SK-N-SH treated with all-trans-retinoic acid at 6 μM for 48 hours (cell line): ENCODE measurements around the gene FARP1.

Experiments
- ATAC-seq: fragments of 200-7000 bp; cut with Tn5 transposase; 3 replicates; pipeline ENCODE4 v1.9.1; 2020; ENCODE audit warnings: mild to moderate bottlenecking, moderate library complexity
- ARNTL ChIP-seq: fragments of 450-650 bp; formaldehyde crosslinking; IDR thresholded peaks from 2 replicates; pipeline ENCODE4 v1.5.0; 2020; ENCODE audit warnings: low read depth, mild to moderate bottlenecking, moderate library complexity, borderline replicate concordance
- BACH2 ChIP-seq: fragments of 250-450 bp; sonication (Bioruptor Pico); IDR thresholded peaks from 2 replicates; pipeline ENCODE4 v1.9.0; 2021; ENCODE audit warnings: mild to moderate bottlenecking, borderline replicate concordance
- CSDC2 ChIP-seq: fragments of 250-450 bp; sonication (Bioruptor Pico); IDR thresholded peaks from 2 replicates; pipeline ENCODE4 v1.5.0; 2020; ENCODE audit warnings: mild to moderate bottlenecking, moderate library complexity
- ESRRG ChIP-seq: fragments of 250-450 bp; sonication (Bioruptor Pico); IDR thresholded peaks from 2 replicates; pipeline ENCODE4 v1.6.1; 2021; ENCODE audit warnings: mild to moderate bottlenecking
- GLIS3 ChIP-seq: fragments of 250-450 bp; sonication (Bioruptor Pico); IDR thresholded peaks from 2 replicates; pipeline ENCODE4 v1.5.0; 2020; ENCODE audit warnings: mild to moderate bottlenecking, moderate library complexity
- ISL1 ChIP-seq: fragments of 250-450 bp; sonication (Bioruptor Pico); IDR thresholded peaks from 2 replicates; pipeline ENCODE4 v2.1.2; 2022; ENCODE audit warnings: mild to moderate bottlenecking, moderate library complexity
- OSR1 ChIP-seq: fragments of 250-450 bp; sonication (Bioruptor Pico); IDR thresholded peaks from 2 replicates; pipeline ENCODE4 v1.8.0; 2022; ENCODE audit warnings: moderate library complexity, mild to moderate bottlenecking, inconsistent platforms
- PPARA ChIP-seq: fragments of 250-450 bp; sonication (Bioruptor Pico); IDR thresholded peaks from 2 replicates; pipeline ENCODE4 v1.5.0; 2020; ENCODE audit warnings: mild to moderate bottlenecking, borderline replicate concordance
- RARB ChIP-seq: fragments of 250-450 bp; sonication (Bioruptor Pico); IDR thresholded peaks from 2 replicates; pipeline ENCODE4 v1.8.0; 2021; ENCODE audit warnings: mild to moderate bottlenecking, moderate library complexity
- SNAI2 ChIP-seq: fragments of 250-450 bp; sonication (Bioruptor Pico); IDR thresholded peaks from 2 replicates; pipeline ENCODE4 v1.5.0; 2020; ENCODE audit warnings: mild to moderate bottlenecking, moderate library complexity
- TCF4 ChIP-seq: fragments of 250-450 bp; sonication (Bioruptor Pico); IDR thresholded peaks from 2 replicates; pipeline ENCODE4 v1.8.0; 2021; ENCODE audit warnings: mild to moderate bottlenecking, moderate library complexity, borderline replicate concordance
- TOX ChIP-seq: fragments of 250-450 bp; sonication (Bioruptor Pico); IDR thresholded peaks from 2 replicates; pipeline ENCODE4 v1.8.0; 2021; ENCODE audit warnings: mild to moderate bottlenecking, moderate library complexity, borderline replicate concordance
- TSHZ2 ChIP-seq: fragments of 250-450 bp; sonication (Bioruptor Pico); IDR thresholded peaks from 2 replicates; pipeline ENCODE4 v1.5.0; 2020; ENCODE audit warnings: mild to moderate bottlenecking, moderate library complexity
- ZC3H10 ChIP-seq: fragments of 250-450 bp; sonication (Bioruptor Pico); IDR thresholded peaks from 2 replicates; pipeline ENCODE4 v1.5.1; 2021; ENCODE audit warnings: mild to moderate bottlenecking, moderate library complexity
- ZFP3 ChIP-seq: fragments of 250-450 bp; sonication (Bioruptor Pico); IDR thresholded peaks from 2 replicates; pipeline ENCODE4 v1.5.0; 2020; ENCODE audit warnings: mild to moderate bottlenecking, moderate library complexity
- ZFP30 ChIP-seq: fragments of 450-650 bp; formaldehyde crosslinking; IDR thresholded peaks from 2 replicates; pipeline ENCODE4 v1.5.0; 2022; ENCODE audit warnings: mild to moderate bottlenecking, moderate library complexity
- ZNF565 ChIP-seq: fragments of 450-650 bp; formaldehyde crosslinking; conservative IDR thresholded peaks from 2 replicates; pipeline ENCODE4 v1.5.0; 2020; ENCODE audit warnings: low read depth, mild to moderate bottlenecking, moderate library complexity
- ZNF70 ChIP-seq: fragments of 450-650 bp; formaldehyde crosslinking; IDR thresholded peaks from 2 replicates; pipeline ENCODE4 v1.5.0; 2020; ENCODE audit warnings: mild to moderate bottlenecking, moderate library complexity
- ZNF8 ChIP-seq: fragments of 450-650 bp; formaldehyde crosslinking; IDR thresholded peaks from 2 replicates; pipeline ENCODE4 v1.5.0; 2020; ENCODE audit warnings: mild to moderate bottlenecking, moderate library complexity
- TF ChIP-seq, protein P1 (sequence below): fragments of 250-450 bp; sonication (Bioruptor Pico); IDR thresholded peaks from 2 replicates; pipeline ENCODE4 v1.8.0; 2021; ENCODE audit warnings: low read depth, mild to moderate bottlenecking, moderate library complexity, borderline replicate concordance
- TF ChIP-seq, protein P2 (sequence below): fragments of 250-450 bp; sonication (Bioruptor Pico); IDR thresholded peaks from 2 replicates; pipeline ENCODE4 v1.5.1; 2020; ENCODE audit warnings: low read depth, mild to moderate bottlenecking, moderate library complexity
- TF ChIP-seq, protein P3 (sequence below): fragments of 250-450 bp; sonication (Bioruptor Pico); IDR thresholded peaks from 2 replicates; pipeline ENCODE4 v1.8.0; 2020; ENCODE audit warnings: mild to moderate bottlenecking, moderate library complexity, borderline replicate concordance

Gene FARP1

DNA sequence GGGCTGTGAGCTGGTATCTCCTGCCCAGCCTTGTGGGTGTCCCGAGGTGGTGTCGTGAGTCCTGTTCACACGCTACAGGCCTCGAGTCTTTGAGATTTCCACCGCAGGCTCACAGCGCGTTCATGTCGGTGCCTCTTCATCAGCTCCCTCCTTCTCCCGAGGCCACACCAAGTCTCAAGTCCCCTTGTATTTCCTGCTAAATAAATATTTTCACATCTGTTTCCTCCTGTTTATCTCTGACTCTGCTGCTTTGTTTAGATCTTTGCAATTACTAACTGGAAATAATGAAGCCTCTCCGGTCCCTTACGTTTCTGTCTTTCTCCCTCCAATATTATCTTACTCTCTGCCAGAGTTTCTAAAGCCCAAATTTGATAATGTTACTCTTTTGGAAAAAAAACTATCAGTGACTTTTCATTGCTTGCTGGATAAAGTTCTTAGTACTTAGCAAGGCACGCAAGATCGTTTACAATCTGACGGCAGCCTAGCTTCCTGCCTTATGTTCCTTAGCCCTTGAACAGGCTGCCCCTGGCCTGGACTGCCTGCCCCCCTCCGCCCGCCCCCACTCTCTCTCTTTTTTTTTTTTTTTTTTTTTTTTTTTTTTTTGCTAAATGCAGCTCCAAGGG is 164.7 kb downstream of the FARP1 start (continued):
- TF ChIP-seq, protein P1, sequence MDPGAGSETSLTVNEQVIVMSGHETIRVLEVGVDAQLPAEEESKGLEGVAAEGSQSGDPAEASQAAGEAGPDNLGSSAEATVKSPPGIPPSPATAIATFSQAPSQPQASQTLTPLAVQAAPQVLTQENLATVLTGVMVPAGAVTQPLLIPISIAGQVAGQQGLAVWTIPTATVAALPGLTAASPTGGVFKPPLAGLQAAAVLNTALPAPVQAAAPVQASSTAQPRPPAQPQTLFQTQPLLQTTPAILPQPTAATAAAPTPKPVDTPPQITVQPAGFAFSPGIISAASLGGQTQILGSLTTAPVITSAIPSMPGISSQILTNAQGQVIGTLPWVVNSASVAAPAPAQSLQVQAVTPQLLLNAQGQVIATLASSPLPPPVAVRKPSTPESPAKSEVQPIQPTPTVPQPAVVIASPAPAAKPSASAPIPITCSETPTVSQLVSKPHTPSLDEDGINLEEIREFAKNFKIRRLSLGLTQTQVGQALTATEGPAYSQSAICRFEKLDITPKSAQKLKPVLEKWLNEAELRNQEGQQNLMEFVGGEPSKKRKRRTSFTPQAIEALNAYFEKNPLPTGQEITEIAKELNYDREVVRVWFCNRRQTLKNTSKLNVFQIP (CRISPR knock-in tag): no peak
- no peak for TF ChIP-seq PPARA (CRISPR knock-in tag)
- TF ChIP-seq ZFP3: no peak
- TF ChIP-seq ZNF565 (CRISPR knock-in tag): no peak
- TF ChIP-seq ZNF8 (CRISPR knock-in tag): no peak
- no peak for TF ChIP-seq ARNTL
- no peak for TF ChIP-seq SNAI2
- no peak for TF ChIP-seq TCF4 (CRISPR knock-in tag)
- no peak for TF ChIP-seq OSR1
- no peak for TF ChIP-seq RARB (CRISPR knock-in tag)
- no peak for TF ChIP-seq CSDC2 (CRISPR knock-in tag)
- no peak for TF ChIP-seq ISL1 (CRISPR knock-in tag)
- no peak for TF ChIP-seq ZNF70
- TF ChIP-seq, all 23 proteins: peak for 0

DNA sequence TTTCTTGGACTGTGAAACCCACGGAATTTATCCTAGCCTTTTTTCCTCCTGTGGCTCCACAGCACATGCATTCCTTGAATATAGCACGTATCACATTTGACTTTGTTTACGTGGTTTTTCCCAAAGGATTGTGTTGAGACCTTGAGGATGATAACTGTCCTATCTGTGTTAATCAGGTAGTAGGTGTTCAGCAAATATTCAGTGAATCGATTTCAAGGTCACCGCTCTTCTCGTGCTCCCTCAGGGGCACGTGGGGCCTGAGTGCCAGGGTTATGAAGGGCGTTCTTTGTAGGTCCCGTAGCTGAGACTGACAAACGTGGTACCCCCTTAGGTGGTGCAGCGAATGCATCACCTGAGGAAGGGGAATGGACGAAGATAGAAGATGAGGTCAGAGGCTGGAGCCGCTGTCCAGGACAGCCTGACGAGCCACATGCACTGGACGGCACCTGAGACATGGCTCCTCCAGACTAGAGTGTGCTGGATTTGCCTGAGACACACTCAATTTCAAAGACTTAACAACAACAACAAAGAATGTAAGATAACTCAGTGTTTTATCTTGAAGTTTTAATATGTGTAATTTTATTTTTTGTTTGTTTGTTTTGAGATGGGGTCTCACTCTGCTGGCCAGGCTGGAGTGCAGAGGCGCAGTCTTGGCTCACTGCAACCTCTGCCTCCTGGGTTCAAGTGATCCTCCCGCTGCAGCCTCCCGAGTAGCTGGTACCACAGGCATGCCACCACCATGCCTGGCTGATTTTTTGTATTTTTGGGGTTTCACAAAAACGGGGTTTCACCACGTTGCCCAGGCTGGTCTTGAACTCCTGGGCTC is 165.4 kb downstream of the FARP1 start:
- TF ChIP-seq ARNTL (no peak), SNAI2 (no peak), ESRRG (CRISPR knock-in tag) (no peak), ZNF8 (CRISPR knock-in tag) (no peak)
- ATAC-seq: no peak

DNA sequence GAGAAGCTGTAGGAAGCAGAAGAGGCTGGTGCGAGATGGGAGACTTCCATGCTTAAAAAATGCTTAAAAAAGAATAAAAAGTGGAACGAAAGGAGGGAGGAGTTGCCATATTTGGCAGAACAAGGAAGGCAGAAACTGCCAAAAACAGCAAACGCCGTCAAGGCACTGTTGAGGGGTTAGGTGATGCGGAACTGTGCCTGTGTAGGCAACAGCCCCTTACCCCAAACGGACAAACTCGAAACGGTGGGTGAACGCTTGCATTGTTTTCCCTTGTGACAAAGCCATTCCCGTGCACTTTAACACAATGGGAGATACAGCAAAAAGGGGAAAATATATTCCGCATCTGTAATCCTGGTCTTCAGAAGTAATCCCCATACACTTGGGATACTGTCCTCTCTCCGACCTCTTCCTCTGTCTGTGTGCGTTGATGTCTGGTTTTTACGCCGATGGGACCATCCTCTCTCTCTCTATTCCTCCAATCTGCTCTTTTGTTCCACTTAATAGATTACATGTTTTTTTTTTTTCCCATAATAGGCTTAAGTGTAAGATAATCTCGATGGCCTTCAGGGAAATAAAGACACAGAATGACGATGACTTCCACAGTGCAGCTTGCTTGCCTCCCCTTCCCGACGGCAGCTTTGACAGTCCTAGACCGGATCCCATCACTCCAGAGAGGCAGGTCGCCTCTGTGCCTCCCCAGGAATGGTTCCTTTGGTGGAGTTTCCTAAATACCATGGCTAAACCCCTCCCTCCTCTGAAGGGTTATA is 166.9 kb downstream of the FARP1 start:
- TF ChIP-seq ZC3H10 (CRISPR knock-in tag) (no peak), ZFP3 (no peak), ISL1 (CRISPR knock-in tag) (no peak), RARB (CRISPR knock-in tag) (no peak), ZNF70 (no peak), ZNF8 (CRISPR knock-in tag) (no peak)
- TF ChIP-seq, protein P2, sequence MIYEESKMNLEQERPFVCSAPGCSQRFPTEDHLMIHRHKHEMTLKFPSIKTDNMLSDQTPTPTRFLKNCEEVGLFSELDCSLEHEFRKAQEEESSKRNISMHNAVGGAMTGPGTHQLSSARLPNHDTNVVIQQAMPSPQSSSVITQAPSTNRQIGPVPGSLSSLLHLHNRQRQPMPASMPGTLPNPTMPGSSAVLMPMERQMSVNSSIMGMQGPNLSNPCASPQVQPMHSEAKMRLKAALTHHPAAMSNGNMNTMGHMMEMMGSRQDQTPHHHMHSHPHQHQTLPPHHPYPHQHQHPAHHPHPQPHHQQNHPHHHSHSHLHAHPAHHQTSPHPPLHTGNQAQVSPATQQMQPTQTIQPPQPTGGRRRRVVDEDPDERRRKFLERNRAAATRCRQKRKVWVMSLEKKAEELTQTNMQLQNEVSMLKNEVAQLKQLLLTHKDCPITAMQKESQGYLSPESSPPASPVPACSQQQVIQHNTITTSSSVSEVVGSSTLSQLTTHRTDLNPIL (CRISPR knock-in tag): no peak
- no peak for ATAC-seq

- ATAC-seq: no peak
- TF ChIP-seq ZFP30 (no peak), ESRRG (CRISPR knock-in tag) (no peak), ISL1 (CRISPR knock-in tag) (no peak), ARNTL (no peak), OSR1 (no peak), BACH2 (no peak), GLIS3 (CRISPR knock-in tag) (no peak), ZC3H10 (CRISPR knock-in tag) (no peak), ZNF565 (CRISPR knock-in tag) (no peak), SNAI2 (no peak), TOX (CRISPR knock-in tag) (no peak), PPARA (CRISPR knock-in tag) (no peak), ZNF70 (no peak), TSHZ2 (CRISPR knock-in tag) (no peak), ZFP3 (no peak)
- TF ChIP-seq, protein P2 (CRISPR knock-in tag): no peak
- TF ChIP-seq, protein P3, sequence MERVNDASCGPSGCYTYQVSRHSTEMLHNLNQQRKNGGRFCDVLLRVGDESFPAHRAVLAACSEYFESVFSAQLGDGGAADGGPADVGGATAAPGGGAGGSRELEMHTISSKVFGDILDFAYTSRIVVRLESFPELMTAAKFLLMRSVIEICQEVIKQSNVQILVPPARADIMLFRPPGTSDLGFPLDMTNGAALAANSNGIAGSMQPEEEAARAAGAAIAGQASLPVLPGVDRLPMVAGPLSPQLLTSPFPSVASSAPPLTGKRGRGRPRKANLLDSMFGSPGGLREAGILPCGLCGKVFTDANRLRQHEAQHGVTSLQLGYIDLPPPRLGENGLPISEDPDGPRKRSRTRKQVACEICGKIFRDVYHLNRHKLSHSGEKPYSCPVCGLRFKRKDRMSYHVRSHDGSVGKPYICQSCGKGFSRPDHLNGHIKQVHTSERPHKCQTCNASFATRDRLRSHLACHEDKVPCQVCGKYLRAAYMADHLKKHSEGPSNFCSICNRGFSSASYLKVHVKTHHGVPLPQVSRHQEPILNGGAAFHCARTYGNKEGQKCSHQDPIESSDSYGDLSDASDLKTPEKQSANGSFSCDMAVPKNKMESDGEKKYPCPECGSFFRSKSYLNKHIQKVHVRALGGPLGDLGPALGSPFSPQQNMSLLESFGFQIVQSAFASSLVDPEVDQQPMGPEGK: no peak
Measured at GRCh38 chr13:98310485-98311199, 167.7 kb downstream of the FARP1 start.
